Measurements from ENCODE around the gene ACAP3.

The ACAP3 gene

DNA sequence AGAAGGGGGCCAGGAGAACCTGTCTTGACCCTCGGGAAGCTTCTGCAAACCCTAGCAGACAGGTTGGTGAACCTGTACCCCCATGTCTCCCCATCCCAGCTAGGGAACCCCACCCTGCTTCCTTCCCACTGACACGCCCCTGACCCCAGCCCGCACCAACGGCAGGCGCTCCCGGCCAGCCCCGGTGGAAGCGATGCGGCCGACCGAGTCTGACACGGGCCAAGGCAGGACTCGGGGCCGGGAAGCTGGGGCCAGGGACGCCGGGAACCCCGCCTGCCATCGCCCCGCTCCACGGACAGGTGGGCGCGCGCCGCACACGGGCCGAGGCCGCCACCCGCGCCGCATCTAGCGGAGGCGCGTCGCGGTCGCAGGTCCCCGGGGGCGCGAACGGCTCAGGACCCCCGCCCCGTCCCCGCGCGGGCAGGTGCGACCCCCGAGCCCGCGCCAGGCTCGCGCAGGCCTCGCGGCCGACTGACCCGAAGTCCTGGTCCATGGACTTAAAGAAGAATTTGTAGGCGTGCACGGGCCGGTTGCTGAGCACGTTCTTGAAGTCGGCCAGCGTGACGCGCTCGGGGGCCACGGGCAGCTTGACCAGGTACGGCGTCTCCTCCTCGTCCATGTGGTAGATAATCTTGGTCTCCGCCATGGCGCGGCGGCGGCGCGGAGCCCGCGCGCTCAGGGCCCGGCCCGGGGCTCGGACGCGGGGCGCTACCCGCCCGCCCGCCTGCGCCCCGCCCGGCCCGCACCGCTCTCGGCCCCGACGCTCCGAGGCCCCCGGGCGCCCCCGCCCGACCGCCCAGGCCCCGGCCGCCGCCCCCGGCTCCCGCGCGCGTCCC is 40.9 kb upstream of the ACAP3 start:
- Histone ChIP-seq H3K9ac (ENCODE audit: low read length) (peak overlapping the region; percentile 61), H3K79me2 (ENCODE audit: low read length) (peaks cover 22% of the 10 kb centered on the region), H4K20me1 (ENCODE audit: insufficient read depth, low read length) (no peaks in the 10 kb centered on the region), H2AFZ (ENCODE audit: low read length) (no peak overlapping the region), H3K4me2 (ENCODE audit: low read depth, low read length) (peak overlapping the region; percentile 94), H3K9me2 (replicated peaks; ENCODE audit: insufficient read depth, low read length) (no peaks in the 10 kb centered on the region), H3K9me3 (replicated peaks; ENCODE audit: insufficient read depth, low read length) (no peaks in the 10 kb centered on the region), H3K27me3 (replicated peaks; ENCODE audit: insufficient read depth, low read length) (peaks cover 20% of the 10 kb centered on the region), H3K4me1 (ENCODE audit: low read length) (no peaks in the 10 kb centered on the region), H3K36me3 (replicated peaks; ENCODE audit: insufficient read depth, low read length) (no peaks in the 10 kb centered on the region), H3K4me3 (ENCODE audit: low read length) (peak overlapping the region; percentile 74), H3K27ac (ENCODE audit: low read length) (no peak overlapping the region), H3F3A (ENCODE audit: insufficient read depth, low read length) (no peaks in the 10 kb centered on the region)
- DNase-seq = no peak
- no peak for TF ChIP-seq EZH2 (optimal IDR thresholded peaks at IDR 0.05; ENCODE audit: low read depth, low read length)
- TF ChIP-seq, protein P1, sequence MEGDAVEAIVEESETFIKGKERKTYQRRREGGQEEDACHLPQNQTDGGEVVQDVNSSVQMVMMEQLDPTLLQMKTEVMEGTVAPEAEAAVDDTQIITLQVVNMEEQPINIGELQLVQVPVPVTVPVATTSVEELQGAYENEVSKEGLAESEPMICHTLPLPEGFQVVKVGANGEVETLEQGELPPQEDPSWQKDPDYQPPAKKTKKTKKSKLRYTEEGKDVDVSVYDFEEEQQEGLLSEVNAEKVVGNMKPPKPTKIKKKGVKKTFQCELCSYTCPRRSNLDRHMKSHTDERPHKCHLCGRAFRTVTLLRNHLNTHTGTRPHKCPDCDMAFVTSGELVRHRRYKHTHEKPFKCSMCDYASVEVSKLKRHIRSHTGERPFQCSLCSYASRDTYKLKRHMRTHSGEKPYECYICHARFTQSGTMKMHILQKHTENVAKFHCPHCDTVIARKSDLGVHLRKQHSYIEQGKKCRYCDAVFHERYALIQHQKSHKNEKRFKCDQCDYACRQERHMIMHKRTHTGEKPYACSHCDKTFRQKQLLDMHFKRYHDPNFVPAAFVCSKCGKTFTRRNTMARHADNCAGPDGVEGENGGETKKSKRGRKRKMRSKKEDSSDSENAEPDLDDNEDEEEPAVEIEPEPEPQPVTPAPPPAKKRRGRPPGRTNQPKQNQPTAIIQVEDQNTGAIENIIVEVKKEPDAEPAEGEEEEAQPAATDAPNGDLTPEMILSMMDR (IDR thresholded peaks at IDR 0.05; ENCODE audit: low read length) = no peak
- TF ChIP-seq EZH2phosphoT487 (IDR thresholded peaks at IDR 0.05; ENCODE audit: low read length) = no peak

DNA sequence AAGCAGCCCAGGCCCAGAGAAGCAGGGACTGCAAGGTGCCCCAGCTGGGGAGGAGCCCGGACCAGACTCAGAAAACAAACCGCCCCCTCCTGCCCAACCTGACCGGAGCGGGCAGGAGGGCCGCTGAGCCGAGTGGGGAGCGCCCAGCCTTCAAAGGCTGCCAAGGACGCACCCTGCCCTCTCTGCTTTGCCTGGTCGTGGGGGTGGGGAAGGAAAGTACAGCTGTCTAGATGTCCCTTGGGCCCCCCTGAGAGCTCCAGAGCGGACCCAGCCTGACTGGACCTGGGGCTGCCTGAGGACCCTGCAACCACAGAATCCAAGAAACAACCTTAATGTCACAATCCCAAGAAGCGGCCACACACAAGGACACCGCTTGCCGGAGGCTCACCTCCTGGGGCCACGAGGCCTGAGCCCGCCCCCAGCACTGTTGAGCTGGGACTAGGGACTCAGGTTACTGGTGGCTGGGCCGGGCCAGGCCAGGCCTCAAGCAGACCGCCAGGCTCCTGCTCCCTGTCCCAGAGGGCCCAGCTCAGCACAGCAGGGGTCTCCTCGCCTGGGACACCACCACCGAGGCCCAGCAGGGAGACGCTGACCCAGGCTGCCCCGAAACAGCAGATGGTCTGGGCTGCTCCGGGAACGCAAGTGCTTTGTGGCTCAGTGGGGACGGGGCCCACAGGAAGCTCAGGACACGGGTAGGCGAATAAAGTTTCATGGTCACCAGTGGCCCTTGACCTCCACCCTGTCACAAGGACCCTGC is 40.1 kb upstream of the ACAP3 start:
- Histone ChIP-seq H3F3A (ENCODE audit: insufficient read depth, low read length) (no peaks in the 10 kb centered on the region), H4K20me1 (ENCODE audit: insufficient read depth, low read length) (no peaks in the 10 kb centered on the region), H3K4me1 (ENCODE audit: low read length) (no peaks in the 10 kb centered on the region), H2AFZ (ENCODE audit: low read length) (no peak overlapping the region), H3K36me3 (replicated peaks; ENCODE audit: insufficient read depth, low read length) (no peaks in the 10 kb centered on the region), H3K9me2 (replicated peaks; ENCODE audit: insufficient read depth, low read length) (no peaks in the 10 kb centered on the region), H3K4me2 (ENCODE audit: low read depth, low read length) (peak overlapping the region; percentile 94), H3K9me3 (replicated peaks; ENCODE audit: insufficient read depth, low read length) (no peaks in the 10 kb centered on the region), H3K79me2 (ENCODE audit: low read length) (peaks cover 22% of the 10 kb centered on the region), H3K27me3 (replicated peaks; ENCODE audit: insufficient read depth, low read length) (peaks cover 12% of the 10 kb centered on the region), H3K27ac (ENCODE audit: low read length) (no peak overlapping the region), H3K4me3 (ENCODE audit: low read length) (peak overlapping the region; percentile 74), H3K9ac (ENCODE audit: low read length) (peak overlapping the region; percentile 52)
- DNase-seq = no peak
- no peak for TF ChIP-seq EZH2 (optimal IDR thresholded peaks at IDR 0.05; ENCODE audit: low read depth, low read length)
- no peak for TF ChIP-seq EZH2phosphoT487 (IDR thresholded peaks at IDR 0.05; ENCODE audit: low read length)
- TF ChIP-seq, protein P1 (IDR thresholded peaks at IDR 0.05; ENCODE audit: low read length) = no peak

DNA sequence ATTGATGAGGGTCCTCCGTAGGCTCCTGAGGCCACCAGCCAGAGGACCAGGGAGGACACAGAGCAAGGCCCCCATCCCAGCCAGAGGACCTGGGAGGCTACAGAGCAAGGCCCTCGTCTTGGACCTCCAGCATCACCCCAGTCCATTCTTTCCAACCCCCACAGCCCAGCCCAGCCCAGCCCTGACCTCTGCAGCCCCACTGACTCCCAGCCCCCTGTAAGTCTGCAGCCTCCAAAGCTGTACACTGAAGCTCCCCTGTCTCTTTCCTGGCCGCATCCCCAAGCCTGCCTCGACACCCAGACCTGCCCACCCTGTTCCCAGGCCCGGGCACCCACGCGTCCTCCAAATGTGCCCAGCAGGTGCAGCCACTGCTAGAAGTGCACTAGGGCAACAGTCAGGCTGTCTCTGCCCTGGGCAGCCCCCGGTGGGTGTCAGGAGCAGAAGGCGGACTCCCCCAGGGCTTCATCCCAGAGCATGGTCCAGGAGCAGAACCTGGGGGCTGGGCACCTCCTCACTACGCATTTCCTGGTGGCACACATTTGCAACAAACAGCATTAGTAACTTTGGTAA is 39.4 kb upstream of the ACAP3 start:
- peaks cover 22% of the 10 kb centered on the region for H3K79me2 ChIP-seq (ENCODE audit: low read length)

More for the DNA sequence above, 39.4 kb upstream of the ACAP3 start:
- TF ChIP-seq EZH2 (optimal IDR thresholded peaks at IDR 0.05; ENCODE audit: low read depth, low read length) (no peak), EZH2phosphoT487 (IDR thresholded peaks at IDR 0.05; ENCODE audit: low read length) (no peak)
- TF ChIP-seq, protein P1 (IDR thresholded peaks at IDR 0.05; ENCODE audit: low read length) = no peak
- H3F3A ChIP-seq (ENCODE audit: insufficient read depth, low read length) = no peaks in the 10 kb centered on the region
- no peaks in the 10 kb centered on the region for H3K9me3 ChIP-seq (replicated peaks; ENCODE audit: insufficient read depth, low read length)
- H3K4me1 ChIP-seq (ENCODE audit: low read length) = no peaks in the 10 kb centered on the region
- H3K4me3 ChIP-seq (ENCODE audit: low read length) = no peak overlapping the region
- no peaks in the 10 kb centered on the region for H4K20me1 ChIP-seq (ENCODE audit: insufficient read depth, low read length)
- H3K27me3 ChIP-seq (replicated peaks; ENCODE audit: insufficient read depth, low read length) = peaks cover 5% of the 10 kb centered on the region; the same call in 1 of the 2 replicates
- no peak overlapping the region for H3K27ac ChIP-seq (ENCODE audit: low read length)
- DNase-seq = no peak
- no peak overlapping the region for H2AFZ ChIP-seq (ENCODE audit: low read length)
- H3K9me2 ChIP-seq (replicated peaks; ENCODE audit: insufficient read depth, low read length) = no peaks in the 10 kb centered on the region
- no peak overlapping the region for H3K9ac ChIP-seq (ENCODE audit: low read length)
- no peaks in the 10 kb centered on the region for H3K36me3 ChIP-seq (replicated peaks; ENCODE audit: insufficient read depth, low read length)
- H3K4me2 ChIP-seq (ENCODE audit: low read depth, low read length) = no peak overlapping the region; the same call in 1 of the 2 replicates

Measured in MM.1S (cell line).